HepG2 (cell line): Measurements from ENCODE around the gene CLPTM1. TPM values are rescaled to one million over a fixed set of nuclear protein-coding genes. Genes with fewer than 3 reads are reported as not detected.
A peak's percentile ranks its signal among the peaks of the same experiment; 100 is the strongest.

ENCODE experiments used
- DNMT1 ChIP-seq: sonication (generic); formaldehyde crosslinking; IDR thresholded peaks from 2 replicates; pipeline ENCODE4 v1.5.1; 2020; ENCODE audit warnings: mild to moderate bottlenecking, missing genetic modification reagents
- FIP1L1 ChIP-seq: fragments of 200-400 bp; formaldehyde crosslinking; IDR thresholded peaks from 2 replicates; pipeline ENCODE4 v1.6.1; 2018; ENCODE audit warnings: low read depth, mild to moderate bottlenecking, low read length, moderate library complexity, borderline replicate concordance; ENCODE audit not compliant: insufficient read depth
- GTF2F1 ChIP-seq: fragments of 150-350 bp; IDR thresholded peaks from 2 replicates; pipeline ENCODE4 v1.6.1; 2014; ENCODE audit warnings: low read length
- HES4 ChIP-seq: sonication (generic); formaldehyde crosslinking; IDR thresholded peaks from 2 replicates; pipeline ENCODE4 v1.9.0; 2021; ENCODE audit warnings: mild to moderate bottlenecking, missing genetic modification reagents, borderline replicate concordance
- MXI1 ChIP-seq: IDR thresholded peaks from 3 replicates; pipeline ENCODE4 v1.6.1; 2012; ENCODE audit warnings: low read depth, low read length, inconsistent platforms, borderline replicate concordance
- PLRG1 ChIP-seq: fragments of 450-650 bp; conservative IDR thresholded peaks from 2 replicates; pipeline ENCODE4 v1.6.1; 2016
- PRDM15 ChIP-seq: sonication (generic); formaldehyde crosslinking; IDR thresholded peaks from 2 replicates; pipeline ENCODE4 v1.4.0; 2020; ENCODE audit warnings: missing genetic modification reagents
- SRSF1 ChIP-seq: fragments of 200-400 bp; formaldehyde crosslinking; optimal IDR thresholded peaks from 2 replicates; pipeline ENCODE3; 2017; ENCODE audit warnings: mild to moderate bottlenecking, low read depth, low read length, moderate library complexity
- SRSF4 ChIP-seq: fragments of 200-400 bp; formaldehyde crosslinking; IDR thresholded peaks from one replicate; pipeline ENCODE4 v1.6.1; 2018; ENCODE audit warnings: mild to moderate bottlenecking, low read depth, low read length, moderate library complexity; ENCODE audit not compliant: poor library complexity, severe bottlenecking
- TFDP2 ChIP-seq: sonication (generic); formaldehyde crosslinking; IDR thresholded peaks from 2 replicates; pipeline ENCODE4 v1.4.0; 2020; ENCODE audit warnings: missing genetic modification reagents
- ZFP36 ChIP-seq: fragments of 150-350 bp; IDR thresholded peaks from 2 replicates; pipeline ENCODE4 v1.6.1; 2018; ENCODE audit warnings: borderline replicate concordance, low read length, low read depth; ENCODE audit not compliant: partially characterized antibody
- ZFP62 ChIP-seq: sonication (generic); formaldehyde crosslinking; IDR thresholded peaks from 2 replicates; pipeline ENCODE4 v1.4.0; 2020; ENCODE audit warnings: missing genetic modification reagents
- ZNF550 ChIP-seq: sonication (generic); formaldehyde crosslinking; IDR thresholded peaks from 2 replicates; pipeline ENCODE4 v1.4.0; 2020; ENCODE audit warnings: mild to moderate bottlenecking, missing genetic modification reagents, borderline replicate concordance
- ZNF598 ChIP-seq: sonication (generic); formaldehyde crosslinking; IDR thresholded peaks from 2 replicates; pipeline ENCODE4 v1.5.1; 2020; ENCODE audit warnings: mild to moderate bottlenecking, missing genetic modification reagents, borderline replicate concordance
- ZNF687 ChIP-seq: sonication (generic); formaldehyde crosslinking; IDR thresholded peaks from 2 replicates; pipeline ENCODE4 v1.5.1; 2020; ENCODE audit warnings: mild to moderate bottlenecking, missing genetic modification reagents, moderate library complexity
- polyA plus RNA-seq, 8 experiments: library from polyadenylated mRNA; depleted of rRNA in 3 of 8; stranded (reverse) in 7 of 8; unstranded in 1 of 8; fragments of >200 nt; fragmentation: Illumina TruSeq in 4 of 8; extraction: Trizol in 4 of 8; gene quantifications; 2 replicates each; pipeline versions ENCODE4 v1.2.1 to v1.2.3, GENCODE V29; 2011 to 2016; ENCODE audit warnings: low read depth in 4 of 8, missing spikeins in 1 of 8, mixed read lengths in 1 of 8; ENCODE audit not compliant: insufficient read depth in 1 of 8
- total RNA-seq, 5 experiments: library from RNA; depleted of rRNA; stranded (reverse); fragments of >200 nt; fragmentation: Illumina TruSeq; extraction: Trizol; gene quantifications; 2 replicates each; pipeline ENCODE4 v1.2.3, GENCODE V29; 2016; ENCODE audit warnings: low read depth in 1 of 5

CLPTM1 gene
- total and polyA plus RNA-seq, 2 of the 13 experiments (the other 11 are each of a cell fraction or from before 2014, with no cell fraction given): 34.9 to 42.8 TPM

- TF ChIP-seq TFDP2 (peak; percentile 72), ZFP36 (no peak), SRSF1 (no peak), GTF2F1 (no peak), SRSF4 (no peak), ZNF687 (CRISPR knock-in tag) (peak; percentile 99), ZFP62 (CRISPR knock-in tag) (no peak), ZNF550 (CRISPR knock-in tag) (no peak), PRDM15 (CRISPR knock-in tag) (0 out of 2 replicates have a peak, but pooled peaks have one; percentile 28), FIP1L1 (no peak), DNMT1 (CRISPR knock-in tag) (no peak), HES4 (CRISPR knock-in tag) (peak; percentile 72; the same call in 1 of the 2 replicates), ZNF598 (no peak), MXI1 (peak; percentile 92; the same call in 2 of the 3 replicates), PLRG1 (no peak)
These were observed 29.9 kb upstream of the CLPTM1 start (continued) for GRCh38 chr19:44925114-44925891.
